ENCODE measurements around the gene TYMS. TPM values are rescaled to one million over a fixed set of nuclear protein-coding genes. Genes with fewer than 3 reads are reported as not detected.

The TYMS gene
- total RNA-seq, 1 donor from 2014 or later, result 354 TPM

- intact Hi-C loops (cut with micrococcal nuclease), result no loop called here
Observed at GRCh38 chr18:676069-676468, 18.6 kb downstream of the TYMS start.

GRCh38 chr18:676736-677135, 19.3 kb downstream of the TYMS start:
- intact Hi-C loops (cut with micrococcal nuclease), result no loop called here

- intact Hi-C loops (cut with micrococcal nuclease), result no loop called here
Observed at GRCh38 chr18:677145-677544, 19.7 kb downstream of the TYMS start.

- intact Hi-C loops (cut with micrococcal nuclease), result no loop called here
Observed at GRCh38 chr18:677951-678381, 20.5 kb downstream of the TYMS start.

- intact Hi-C loops (cut with micrococcal nuclease), result no loop called here
Observed at GRCh38 chr18:678482-679182, 21.2 kb downstream of the TYMS start.

GRCh38 chr18:679516-679915, 22.1 kb downstream of the TYMS start:
- intact Hi-C loops (cut with micrococcal nuclease), result no loop called here

DNA sequence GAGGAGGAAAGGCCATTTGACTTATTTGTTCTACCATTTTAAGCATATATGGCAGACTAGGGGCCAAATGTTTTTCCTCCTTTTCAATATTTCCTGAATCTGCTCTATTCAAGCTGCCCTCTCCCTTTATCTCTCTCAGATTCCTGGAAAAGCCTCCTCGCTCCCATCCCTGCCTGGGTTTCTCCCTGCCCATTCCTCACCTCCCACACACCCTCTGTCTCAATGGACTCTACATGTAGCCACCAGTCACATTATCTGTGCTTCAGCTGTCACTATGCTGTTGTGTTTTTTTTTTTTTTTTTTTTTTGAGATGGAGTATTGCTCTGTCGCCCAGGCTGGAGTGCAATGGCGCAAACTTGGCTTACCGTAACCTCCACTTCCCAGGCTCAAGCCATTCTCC, 22.9 kb downstream of the TYMS start:
- intact Hi-C loops (cut with micrococcal nuclease), result no loop called here

- intact Hi-C loops (cut with micrococcal nuclease), result loop anchor here (1.0 to 2.0 kb wide), 2 partner anchors 23 to 29 kb away; no protein-coding TSS in a partner anchor
Observed at GRCh38 chr18:681985-682384, 24.5 kb downstream of the TYMS start.

DNA sequence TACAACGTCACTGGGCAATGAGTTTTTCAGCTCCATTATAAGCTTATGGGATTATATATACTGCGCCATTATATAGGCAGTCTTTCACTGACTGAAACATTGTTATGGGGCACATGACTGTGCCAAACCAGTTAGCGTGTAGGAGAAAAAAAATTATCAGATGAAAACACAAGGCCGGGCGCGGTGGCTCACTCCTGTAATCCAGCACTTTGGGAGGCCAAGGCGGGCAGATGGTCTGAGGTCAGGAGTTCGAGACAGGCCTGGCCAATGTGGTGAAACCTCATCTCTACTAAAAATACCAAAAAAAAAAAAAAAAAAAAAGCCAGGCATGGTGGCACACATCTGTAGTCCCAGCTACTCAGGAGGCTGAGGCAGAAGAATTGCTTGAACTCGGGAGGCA, 25.0 kb downstream of the TYMS start:
- intact Hi-C loops (cut with micrococcal nuclease), result loop anchor here (1.0 to 2.0 kb wide), 2 partner anchors 24 to 29 kb away; no protein-coding TSS in a partner anchor

DNA sequence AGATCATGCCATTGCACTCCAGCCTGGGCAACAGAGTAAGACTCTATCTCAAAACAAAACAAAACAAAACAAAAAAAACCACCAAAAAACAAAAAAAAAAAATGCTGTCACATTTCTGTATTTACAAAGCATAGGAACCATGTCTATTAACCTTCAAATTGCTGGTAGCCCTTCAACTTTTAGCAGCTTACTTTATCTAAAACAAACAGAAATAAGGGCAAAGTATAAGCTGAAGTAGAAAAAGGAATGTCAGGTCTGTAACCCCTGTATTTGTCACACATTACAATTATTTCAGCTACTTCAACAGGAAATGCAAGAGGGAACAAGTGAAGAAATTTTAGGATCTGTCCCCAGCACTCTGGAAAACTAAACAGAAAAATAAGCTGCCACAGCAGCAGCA, 25.4 kb downstream of the TYMS start:
- intact Hi-C loops (cut with micrococcal nuclease), result loop anchor here (1.0 to 2.0 kb wide), 2 partner anchors 24 to 28 kb away; no protein-coding TSS in a partner anchor

- intact Hi-C loops (cut with micrococcal nuclease), result loop anchor here (2.0 kb wide), 1 partner anchor 25 kb away; no protein-coding TSS in a partner anchor
Observed at GRCh38 chr18:683531-683930, 26.1 kb downstream of the TYMS start.

DNA sequence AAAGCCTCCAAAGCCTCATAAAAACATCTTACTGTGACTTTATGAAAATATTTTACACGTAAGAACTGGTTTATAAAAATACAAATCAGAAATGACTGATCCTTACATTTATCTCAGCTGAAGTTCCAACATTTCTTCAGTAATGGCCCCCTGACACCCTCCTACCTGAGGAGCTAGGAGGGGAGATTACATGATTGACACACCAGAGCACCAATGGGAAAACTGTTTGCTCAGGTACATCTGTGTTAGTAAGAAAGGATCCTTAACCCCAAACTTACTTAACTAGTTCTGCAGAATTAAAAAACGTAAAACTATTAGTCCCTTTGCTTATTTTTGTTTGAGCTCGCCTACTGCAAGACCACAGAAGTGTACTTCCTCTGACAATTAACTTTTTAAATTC, 28.0 kb downstream of the TYMS start:
- intact Hi-C loops (cut with micrococcal nuclease), result no loop called here

- intact Hi-C loops (cut with micrococcal nuclease), result no loop called here
Observed at GRCh38 chr18:686339-687111, 29.1 kb downstream of the TYMS start.

GRCh38 chr18:688323-688722, 30.9 kb downstream of the TYMS start:
- intact Hi-C loops (cut with micrococcal nuclease), result no loop called here

- intact Hi-C loops (cut with micrococcal nuclease), result no loop called here
Observed at GRCh38 chr18:692824-693223, 35.4 kb downstream of the TYMS start.

GRCh38 chr18:693466-694187, 36.2 kb downstream of the TYMS start:
- intact Hi-C loops (cut with micrococcal nuclease), result no loop called here

DNA sequence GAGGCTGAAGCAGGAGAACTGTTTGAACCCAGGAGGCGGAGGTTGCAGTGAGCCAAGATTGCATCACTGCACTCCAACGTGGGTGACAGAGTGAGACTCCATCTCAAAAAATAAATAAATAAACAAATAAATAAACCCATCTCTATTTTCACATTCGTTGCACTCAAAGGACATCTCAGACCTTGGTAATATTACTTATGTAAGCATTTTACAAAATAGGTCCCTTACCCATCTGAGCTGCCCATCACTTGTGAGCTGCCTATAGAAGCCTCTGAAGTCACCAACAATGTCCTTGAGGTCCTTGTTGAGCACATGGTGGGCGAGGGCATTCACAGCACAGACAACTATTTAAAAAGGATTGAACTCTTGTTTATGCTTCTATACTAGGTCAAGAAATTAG, 39.6 kb downstream of the TYMS start:
- intact Hi-C loops (cut with micrococcal nuclease), result no loop called here

- intact Hi-C loops (cut with micrococcal nuclease), result no loop called here
Observed at GRCh38 chr18:697800-698199, 40.3 kb downstream of the TYMS start.

DNA sequence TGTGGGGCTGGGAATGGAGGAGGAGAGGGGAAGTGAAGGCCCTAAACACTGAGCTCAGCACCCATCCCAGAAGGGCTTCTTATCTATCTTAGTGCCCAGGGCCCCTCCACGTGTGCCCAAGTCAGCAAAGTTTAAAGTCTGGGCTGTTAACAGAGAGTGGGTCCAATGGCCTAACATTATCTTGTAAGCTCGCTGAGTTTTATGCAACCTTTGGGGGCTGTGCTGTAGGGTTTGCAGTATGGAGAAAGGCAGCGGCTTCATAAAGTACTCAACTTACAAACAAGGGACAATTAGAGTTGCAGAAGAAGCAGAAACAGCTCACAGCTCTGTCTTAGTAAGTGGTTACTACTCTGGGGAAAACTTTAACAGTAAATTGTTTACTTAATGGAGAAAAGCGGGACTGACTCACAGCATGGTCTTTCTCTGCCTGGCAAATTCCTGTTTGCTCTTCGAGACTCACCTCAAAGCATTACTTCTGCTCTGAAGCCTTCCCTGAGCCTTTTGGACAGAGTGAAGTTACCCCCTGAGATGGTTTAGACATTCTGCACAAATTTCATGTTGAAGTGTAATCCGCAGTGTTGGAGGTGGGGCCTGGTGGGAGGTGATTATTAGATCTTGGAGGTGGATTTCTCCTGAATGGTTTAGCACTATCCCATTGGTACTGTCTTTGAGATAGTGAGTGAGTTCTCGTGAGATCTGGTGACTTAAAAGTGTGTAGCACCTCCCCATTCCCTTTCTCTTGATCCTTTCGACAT, 45.9 kb downstream of the TYMS start:
- intact Hi-C loops (cut with micrococcal nuclease), result no loop called here

DNA sequence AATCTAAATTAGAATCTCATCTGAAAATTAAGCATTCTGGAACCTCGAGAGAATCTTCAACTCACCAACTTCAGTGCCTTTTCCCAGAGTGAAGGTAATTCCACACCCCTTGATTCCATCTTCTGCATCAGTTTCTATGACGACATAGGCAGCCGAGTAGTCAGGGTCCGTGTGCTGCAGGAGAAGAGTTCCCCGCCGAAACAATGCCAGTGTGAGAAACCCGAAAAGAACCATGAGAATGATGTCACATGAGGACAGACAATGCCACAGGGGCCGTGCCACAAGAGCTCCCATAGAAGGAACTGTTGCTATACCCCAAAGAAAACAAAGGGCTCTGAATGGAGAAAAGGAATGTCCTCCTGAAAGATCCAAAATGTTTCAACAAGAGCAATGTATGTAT, 49.0 kb downstream of the TYMS start:
- intact Hi-C loops (cut with micrococcal nuclease), result no loop called here

- intact Hi-C loops (cut with micrococcal nuclease), result no loop called here
Observed at GRCh38 chr18:708096-708495, 50.6 kb downstream of the TYMS start.

Data from T-helper 2 cell treated with Interferon-gamma antibody and Interleukin-4, amounts not matched to agents 100 ng/mL and 5 ng/mL, for 36 hours (primary cell).